Mucosa of stomach (tissue), 1 donor: Measurements from ENCODE around the gene GPRASP2.
"Not testable (repeated sequence)": the region's sequence is repeated elsewhere in the genome, so short reads cannot be mapped to it uniquely, and the experiment has no call there.

Experiments
- H3K27me3 ChIP-seq: one replicate; pipeline ENCODE4 v1.7.0; 2013; ENCODE audit warnings: mild to moderate bottlenecking, low read length; ENCODE audit not compliant: control insufficient read depth, insufficient read depth
- H3K36me3 ChIP-seq: one replicate; pipeline ENCODE4 v1.7.0; 2013; ENCODE audit warnings: low read length; ENCODE audit not compliant: control insufficient read depth, insufficient read depth
- H3K4me1 ChIP-seq: one replicate; pipeline ENCODE4 v1.7.0; 2013; ENCODE audit warnings: mild to moderate bottlenecking, low read length; ENCODE audit not compliant: control insufficient read depth, insufficient read depth
- H3K4me3 ChIP-seq: one replicate; pipeline ENCODE4 v1.7.0; 2013; ENCODE audit warnings: low read length
- H3K9ac ChIP-seq: one replicate; pipeline ENCODE4 v1.7.0; 2013; ENCODE audit warnings: mild to moderate bottlenecking, low read length, moderate library complexity
- H3K9me3 ChIP-seq: one replicate; pipeline ENCODE4 v1.7.0; 2013; ENCODE audit warnings: mild to moderate bottlenecking, low read length, moderate library complexity; ENCODE audit not compliant: control insufficient read depth
- donor health status: Pancreatic carcinoma.

GPRASP2 gene

GRCh38 chrX:102712216-102712966 is at the start of gene GPRASP2:
GPRASP2 (plus strand) TSS chrX:102712448; CDS start chrX:102714870, 2,422 bp downstream.
- Histone ChIP-seq H3K9me3 (no peaks in the 10 kb centered on the region), H3K27me3 (no peaks in the 10 kb centered on the region), H3K4me3 (peak within 1 kb of the TSS; percentile 25), H3K4me1 (no peaks in the 10 kb centered on the region), H3K9ac (peak within 1 kb of the TSS; percentile 76), H3K36me3 (no peaks in the 10 kb centered on the region)

GRCh38 chrX:102663820-102664219 is 48.4 kb upstream of the GPRASP2 start:
- not testable (repeated sequence) for H3K4me3 ChIP-seq, H3K27me3 ChIP-seq, H3K9ac ChIP-seq, H3K36me3 ChIP-seq, H3K9me3 ChIP-seq, H3K4me1 ChIP-seq

- not testable (repeated sequence) for H3K4me3 ChIP-seq, H3K4me1 ChIP-seq, H3K27me3 ChIP-seq, H3K9ac ChIP-seq, H3K9me3 ChIP-seq, H3K36me3 ChIP-seq
Measured at GRCh38 chrX:102667034-102667433, 45.2 kb upstream of the GPRASP2 start.

GRCh38 chrX:102669526-102669925 is 42.7 kb upstream of the GPRASP2 start:
- Histone ChIP-seq H3K4me1 (no peaks in the 10 kb centered on the region), H3K9ac (no peak overlapping the region), H3K27me3 (no peaks in the 10 kb centered on the region), H3K4me3 (no peak overlapping the region), H3K36me3 (no peaks in the 10 kb centered on the region), H3K9me3 (no peaks in the 10 kb centered on the region)

DNA sequence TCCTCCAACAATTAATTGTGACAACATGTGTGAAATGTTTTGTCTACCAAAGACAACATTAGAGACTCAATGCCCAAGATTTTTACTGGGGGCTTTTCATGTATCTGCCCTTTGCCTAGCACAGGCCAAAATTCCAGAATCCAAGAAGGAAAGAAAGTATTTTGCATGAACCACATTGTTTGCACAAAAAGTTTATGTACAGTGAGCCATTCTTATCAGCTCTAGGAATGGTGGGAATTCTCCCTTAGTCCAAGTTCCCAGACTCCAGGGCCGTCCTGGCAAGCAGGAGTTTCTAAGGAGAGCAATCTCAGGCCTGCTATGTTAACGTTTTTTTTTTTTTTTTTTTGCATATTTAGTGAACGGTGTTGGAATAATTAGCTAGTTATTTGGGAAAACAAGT is 39.4 kb upstream of the GPRASP2 start:
- H3K36me3 ChIP-seq, result no peaks in the 10 kb centered on the region
- H3K4me1 ChIP-seq, result no peaks in the 10 kb centered on the region
- H3K4me3 ChIP-seq, result no peak overlapping the region
- no peaks in the 10 kb centered on the region for H3K9me3 ChIP-seq
- no peak overlapping the region for H3K9ac ChIP-seq
- H3K27me3 ChIP-seq, result no peaks in the 10 kb centered on the region

DNA sequence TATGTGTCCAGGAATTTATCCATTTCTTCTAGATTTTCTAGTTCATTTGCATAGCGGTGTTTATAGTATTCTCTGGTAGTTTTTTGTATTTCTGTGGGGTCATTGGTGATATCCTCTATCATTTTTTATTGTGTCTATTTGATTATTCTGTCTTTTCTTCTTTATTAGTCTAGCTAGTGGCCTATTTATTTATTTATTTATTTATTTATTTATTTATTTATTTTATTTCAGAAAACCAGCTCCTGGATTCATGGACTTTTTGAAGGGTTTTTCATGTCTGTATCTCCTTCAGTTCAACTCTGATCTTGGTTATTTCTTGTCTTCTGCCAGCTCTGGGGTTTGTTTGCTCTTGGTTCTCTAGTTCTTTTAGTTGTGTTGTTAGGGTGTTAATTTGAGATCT is 34.8 kb upstream of the GPRASP2 start:
- not testable (repeated sequence) for H3K4me1 ChIP-seq, H3K4me3 ChIP-seq, H3K9me3 ChIP-seq, H3K36me3 ChIP-seq, H3K27me3 ChIP-seq, H3K9ac ChIP-seq

GRCh38 chrX:102684772-102685520 is 27.3 kb upstream of the GPRASP2 start:
- H3K4me3 ChIP-seq, result no peak overlapping the region
- H3K4me1 ChIP-seq, result no peaks in the 10 kb centered on the region
- no peaks in the 10 kb centered on the region for H3K36me3 ChIP-seq
- H3K27me3 ChIP-seq, result no peaks in the 10 kb centered on the region
- no peaks in the 10 kb centered on the region for H3K9me3 ChIP-seq
- no peak overlapping the region for H3K9ac ChIP-seq

GRCh38 chrX:102694749-102695148 is 17.5 kb upstream of the GPRASP2 start:
- no peaks in the 10 kb centered on the region for H3K36me3 ChIP-seq
- H3K4me1 ChIP-seq, result no peaks in the 10 kb centered on the region
- no peaks in the 10 kb centered on the region for H3K27me3 ChIP-seq
- H3K4me3 ChIP-seq, result no peak overlapping the region
- H3K9ac ChIP-seq, result no peak overlapping the region
- no peaks in the 10 kb centered on the region for H3K9me3 ChIP-seq

DNA sequence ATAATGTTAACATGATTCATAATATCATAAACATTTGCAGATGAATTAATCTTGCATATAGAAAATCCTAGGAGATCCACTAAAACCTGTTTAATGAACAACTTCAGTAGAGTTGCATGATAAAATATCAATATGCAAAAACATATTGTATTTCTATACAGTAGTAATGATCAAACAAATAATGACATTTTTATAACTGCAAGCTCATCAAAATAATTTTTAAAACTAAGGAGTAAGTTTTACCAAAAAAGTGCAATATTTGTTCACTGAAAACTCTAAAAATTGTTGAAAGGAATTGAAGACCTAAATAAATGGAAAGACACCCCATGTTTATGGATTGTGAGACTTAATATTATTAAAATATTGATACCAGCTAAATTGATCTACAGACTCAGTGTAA is 15.9 kb upstream of the GPRASP2 start:
- Histone ChIP-seq H3K9ac (no peak overlapping the region), H3K9me3 (no peaks in the 10 kb centered on the region), H3K27me3 (no peaks in the 10 kb centered on the region), H3K4me3 (no peak overlapping the region), H3K36me3 (no peaks in the 10 kb centered on the region), H3K4me1 (no peaks in the 10 kb centered on the region)

- no peaks in the 10 kb centered on the region for H3K36me3 ChIP-seq
- no peak overlapping the region for H3K9ac ChIP-seq
- H3K27me3 ChIP-seq, result no peaks in the 10 kb centered on the region
- no peaks in the 10 kb centered on the region for H3K4me1 ChIP-seq
- no peaks in the 10 kb centered on the region for H3K9me3 ChIP-seq
- H3K4me3 ChIP-seq, result no peak overlapping the region
Measured at GRCh38 chrX:102697494-102697893, 14.8 kb upstream of the GPRASP2 start.

DNA sequence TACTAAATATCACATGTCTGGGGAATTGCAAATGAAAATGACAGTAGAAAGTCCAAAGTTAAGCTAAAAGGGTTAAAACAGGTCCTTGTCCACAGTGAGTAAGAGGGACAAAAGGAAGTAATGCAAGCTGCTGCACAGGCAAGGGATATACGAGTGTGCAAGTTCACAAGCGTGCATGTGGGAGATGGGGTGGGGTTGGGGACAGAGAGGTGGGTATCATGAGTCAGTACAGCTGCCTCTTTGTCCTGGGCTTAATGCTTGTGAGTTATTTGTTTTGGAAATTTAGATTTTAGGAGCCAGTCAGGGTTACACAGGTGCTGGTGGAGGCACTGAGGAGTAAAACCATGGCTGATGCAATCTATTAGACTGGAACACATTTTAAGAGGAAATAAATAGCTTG is 3.3 kb upstream of the GPRASP2 start:
- H3K27me3 ChIP-seq, result no peaks in the 10 kb centered on the region
- H3K36me3 ChIP-seq, result no peaks in the 10 kb centered on the region
- no peak overlapping the region for H3K4me3 ChIP-seq
- no peak overlapping the region for H3K9ac ChIP-seq
- no peaks in the 10 kb centered on the region for H3K9me3 ChIP-seq
- no peaks in the 10 kb centered on the region for H3K4me1 ChIP-seq

GRCh38 chrX:102711872-102712215 is 404 bp upstream of the GPRASP2 start:
- H3K9ac ChIP-seq, result no peak overlapping the region
- no peaks in the 10 kb centered on the region for H3K36me3 ChIP-seq
- no peaks in the 10 kb centered on the region for H3K4me1 ChIP-seq
- H3K27me3 ChIP-seq, result no peaks in the 10 kb centered on the region
- H3K4me3 ChIP-seq, result no peak overlapping the region
- H3K9me3 ChIP-seq, result no peaks in the 10 kb centered on the region
